Testis (tissue), 2 donors: ENCODE results near the gene CD164.

Source experiments
- CTCF ChIP-seq, 3 experiments: fragments of 450-650 bp in 2 of 3; fragments of 200-600 bp in 1 of 3; sonication (generic) in 1 of 3; IDR thresholded peaks; one replicate each; pipeline ENCODE4 v1.5.1; 2016 to 2019; ENCODE audit warnings: antibody characterized with exemption in 3 of 3, mild to moderate bottlenecking in 2 of 3, moderate library complexity in 1 of 3
- POLR2A ChIP-seq: fragments of 450-650 bp; IDR thresholded peaks from one replicate; pipeline ENCODE4 v1.6.1; 2017; ENCODE audit warnings: antibody characterized with exemption, mild to moderate bottlenecking, moderate library complexity

- TF ChIP-seq CTCF (IDR thresholded peaks at IDR 0.05) (no peak), POLR2A (no peak)
These were observed 65.4 kb downstream of the CD164 start for GRCh38 chr6:109316909-109317308.
